Measurements from ENCODE around the gene GAB4. TPM values are rescaled to one million over a fixed set of nuclear protein-coding genes. Genes with fewer than 3 reads are reported as not detected.
"Not testable (repeated sequence)": the region's sequence is repeated elsewhere in the genome, so short reads cannot be mapped to it uniquely, and the experiment has no call there.

Gene GAB4
- total RNA-seq, 4 donors from 2014 or later = 0.21 to 0.22 TPM; not detected in 2

- DNase-seq (ENCODE audit: low spot score in 2 of 2); H3K27me3 ChIP-seq; H3K9me3 ChIP-seq; H3K4me3 ChIP-seq; H3K36me3 ChIP-seq: not testable (repeated sequence)
- 27 to 38% methylated on average over 3 of the region's 3 CpGs for WGBS, 2 donors
- Histone ChIP-seq H3K4me1 (peaks cover 0 to 21% (median 16%) of the 10 kb centered on the region in 4 donors), H3K27ac (peak overlapping the region in 2 of 4 donors; percentile 80 to 83)
These were observed 6.0 kb upstream of the GAB4 start for GRCh38 chr22:17014101-17014440.

GRCh38 chr22:17013396-17014100 lies 5.5 kb upstream of the GAB4 start:
- Histone ChIP-seq H3K27ac (peak overlapping the region; percentile 54 to 88 (median 71)), H3K4me3 (no peak overlapping the region), H3K4me1 (peaks cover 0 to 21% (median 16%) of the 10 kb centered on the region in 4 donors), H3K9me3 (no peaks in the 10 kb centered on the region), H3K36me3 (no peaks in the 10 kb centered on the region), H3K27me3 (no peaks in the 10 kb centered on the region)
- DNase-seq (ENCODE audit: low spot score in 2 of 2) = no peak
- 63 to 75% methylated on average over 2 of the region's 2 CpGs for WGBS, 2 donors
- TF ChIP-seq CTCF (IDR thresholded peaks at IDR 0.05) = no peak
- TF ChIP-seq EP300 (IDR thresholded peaks at IDR 0.05) = peak in 1 of 2 donors; percentile 23

GRCh38 chr22:17012267-17012666 lies 4.2 kb upstream of the GAB4 start:
- 40 to 88% methylated on average over 1 to 3 of the region's 4 CpGs for WGBS, 2 donors
- H3K36me3 ChIP-seq = no peaks in the 10 kb centered on the region
- H3K9me3 ChIP-seq = no peaks in the 10 kb centered on the region
- TF ChIP-seq CTCF (IDR thresholded peaks at IDR 0.05) (no peak), EP300 (IDR thresholded peaks at IDR 0.05) (no peak), POLR2A (IDR thresholded peaks at IDR 0.05) (no peak)
- H3K4me1 ChIP-seq = peaks cover 0 to 21% (median 16%) of the 10 kb centered on the region in 4 donors
- H3K27ac ChIP-seq = peak overlapping the region; percentile 54 to 88 (median 71)
- DNase-seq (ENCODE audit: low spot score in 2 of 2) = no peak
- no peaks in the 10 kb centered on the region for H3K27me3 ChIP-seq
- no peak overlapping the region for H3K4me3 ChIP-seq

- TF ChIP-seq EP300 (IDR thresholded peaks at IDR 0.05) (no peak), POLR2A (IDR thresholded peaks at IDR 0.05) (no peak), CTCF (IDR thresholded peaks at IDR 0.05) (no peak)
- peaks cover 0 to 9% (median 0%) of the 10 kb centered on the region in 4 donors for H3K9me3 ChIP-seq
- H3K4me3 ChIP-seq = no peak overlapping the region
- H3K36me3 ChIP-seq = no peaks in the 10 kb centered on the region
- no peak for DNase-seq (ENCODE audit: low spot score in 2 of 2)
- H3K4me1 ChIP-seq = peaks cover 0 to 21% (median 16%) of the 10 kb centered on the region in 4 donors
- H3K27ac ChIP-seq = no peak overlapping the region
- 75 to 82% methylated on average over 9 of the region's 9 CpGs for WGBS, 2 donors
- H3K27me3 ChIP-seq = no peaks in the 10 kb centered on the region
These were observed 1.7 kb upstream of the GAB4 start for GRCh38 chr22:17009640-17010291.

- no peaks in the 10 kb centered on the region for H3K36me3 ChIP-seq
- peak overlapping the region in 1 of 4 donors; percentile 30 for H3K4me3 ChIP-seq
- no peaks in the 10 kb centered on the region for H3K27me3 ChIP-seq
- peaks cover 0 to 9% (median 0%) of the 10 kb centered on the region in 4 donors for H3K9me3 ChIP-seq
- no peak overlapping the region for H3K27ac ChIP-seq
- WGBS, 2 donors = 21 to 39% methylated on average over 20 to 22 of the region's 22 CpGs
- peaks cover 0 to 8% (median 6%) of the 10 kb centered on the region in 4 donors for H3K4me1 ChIP-seq
- no peak for DNase-seq (ENCODE audit: low spot score in 2 of 2)
- TF ChIP-seq CTCF (IDR thresholded peaks at IDR 0.05) (no peak), POLR2A (IDR thresholded peaks at IDR 0.05) (no peak), EP300 (IDR thresholded peaks at IDR 0.05) (no peak)
These were observed 765 bp downstream of the GAB4 start for GRCh38 chr22:17007257-17007656.

Data from tibial nerve (tissue), 4 donors.